Measurements from ENCODE around the gene FAM81B. TPM values are rescaled to one million over a fixed set of nuclear protein-coding genes. Genes with fewer than 3 reads are reported as not detected.

The FAM81B gene
- total and polyA plus RNA-seq, 4 experiments from 2014 or later = not detected

- CTCF ChIA-PET (ENCODE audit: partially characterized antibody) = no interaction called here
- Mint-ChIP-seq H3K27me3 (peaks cover 5 to 10% of the 10 kb centered on the region in 2 donors), H3K9me3 (peaks cover 0 to 3% (median under 1%) of the 10 kb centered on the region in 8 donors), H3K4me1 (no peaks in the 10 kb centered on the region), H3K27ac (no peak overlapping the region), H3K36me3 (no peaks in the 10 kb centered on the region), H3K4me3 (no peak overlapping the region)
- no peaks in the 10 kb centered on the region for H3K27me3 ChIP-seq (ENCODE audit: insufficient read depth, low read length)
- DNase-seq = no peak
- H3K27ac ChIP-seq (ENCODE audit: low read depth, low read length) = no peak overlapping the region
- intact Hi-C loops (cut with micrococcal nuclease) = no loop called here
- no peaks in the 10 kb centered on the region for H3K36me3 ChIP-seq (ENCODE audit: insufficient read depth, low read length)
- POLR2A ChIA-PET (ENCODE audit: partially characterized antibody) = no interaction called here
- no peaks in the 10 kb centered on the region for H3K4me1 ChIP-seq (ENCODE audit: insufficient read depth, low read length)
- no peaks in the 10 kb centered on the region for H3K9me3 ChIP-seq (ENCODE audit: control insufficient read depth in 1 of 2, low read length in 2 of 2)
- no peak overlapping the region for H3K4me3 ChIP-seq (ENCODE audit: low read length in 2 of 2)
Measured at GRCh38 chr5:95401626-95402025, 10.5 kb downstream of the FAM81B start.

GRCh38 chr5:95403996-95404395 is 12.8 kb downstream of the FAM81B start:
- no peaks in the 10 kb centered on the region for H3K36me3 ChIP-seq (ENCODE audit: insufficient read depth, low read length)
- no peaks in the 10 kb centered on the region for H3K4me1 ChIP-seq (ENCODE audit: insufficient read depth, low read length)
- no peak overlapping the region for H3K27ac Mint-ChIP-seq
- POLR2A ChIA-PET (ENCODE audit: partially characterized antibody) = no interaction called here
- H3K4me1 Mint-ChIP-seq = no peaks in the 10 kb centered on the region
- no peak overlapping the region for H3K27ac ChIP-seq (ENCODE audit: low read depth, low read length)
- H3K4me3 ChIP-seq (ENCODE audit: low read length in 2 of 2) = no peak overlapping the region
- peaks cover 17 to 18% of the 10 kb centered on the region in 2 donors for H3K27me3 Mint-ChIP-seq
- no peaks in the 10 kb centered on the region for H3K27me3 ChIP-seq (ENCODE audit: insufficient read depth, low read length)
- H3K36me3 Mint-ChIP-seq = no peaks in the 10 kb centered on the region
- H3K9me3 Mint-ChIP-seq = peaks cover 0 to 3% (median 0%) of the 10 kb centered on the region in 8 donors
- CTCF ChIA-PET (ENCODE audit: partially characterized antibody) = no interaction called here
- H3K9me3 ChIP-seq (ENCODE audit: control insufficient read depth in 1 of 2, low read length in 2 of 2) = no peaks in the 10 kb centered on the region
- intact Hi-C loops (cut with micrococcal nuclease) = no loop called here
- no peak for DNase-seq
- no peak overlapping the region for H3K4me3 Mint-ChIP-seq

GRCh38 chr5:95406426-95407090 is 15.4 kb downstream of the FAM81B start:
- H3K36me3 Mint-ChIP-seq = no peaks in the 10 kb centered on the region
- Histone ChIP-seq H3K4me1 (ENCODE audit: insufficient read depth, low read length) (no peaks in the 10 kb centered on the region), H3K9me3 (ENCODE audit: control insufficient read depth in 1 of 2, low read length in 2 of 2) (no peaks in the 10 kb centered on the region), H3K27ac (ENCODE audit: low read depth, low read length) (no peak overlapping the region), H3K4me3 (ENCODE audit: low read length in 2 of 2) (no peak overlapping the region), H3K27me3 (ENCODE audit: insufficient read depth, low read length) (no peaks in the 10 kb centered on the region), H3K36me3 (ENCODE audit: insufficient read depth, low read length) (no peaks in the 10 kb centered on the region)
- no peaks in the 10 kb centered on the region for H3K4me1 Mint-ChIP-seq
- intact Hi-C loops (cut with micrococcal nuclease) = no loop called here
- peaks cover 12 to 19% of the 10 kb centered on the region in 2 donors for H3K27me3 Mint-ChIP-seq
- peaks cover 0 to 5% (median 0%) of the 10 kb centered on the region in 8 donors for H3K9me3 Mint-ChIP-seq
- no peak overlapping the region for H3K27ac Mint-ChIP-seq
- ChIA-PET CTCF (ENCODE audit: partially characterized antibody) (no interaction called here), POLR2A (ENCODE audit: partially characterized antibody) (no interaction called here)
- no peak for DNase-seq
- no peak overlapping the region for H3K4me3 Mint-ChIP-seq

- Mint-ChIP-seq H3K4me1 (no peaks in the 10 kb centered on the region), H3K4me3 (no peak overlapping the region), H3K9me3 (peaks cover 0 to 5% (median 0%) of the 10 kb centered on the region in 8 donors), H3K36me3 (no peaks in the 10 kb centered on the region), H3K27me3 (peaks cover 12 to 22% of the 10 kb centered on the region in 2 donors), H3K27ac (no peak overlapping the region)
- H3K36me3 ChIP-seq (ENCODE audit: insufficient read depth, low read length) = no peaks in the 10 kb centered on the region
- no peaks in the 10 kb centered on the region for H3K9me3 ChIP-seq (ENCODE audit: control insufficient read depth in 1 of 2, low read length in 2 of 2)
- H3K4me1 ChIP-seq (ENCODE audit: insufficient read depth, low read length) = no peaks in the 10 kb centered on the region
- no peak overlapping the region for H3K27ac ChIP-seq (ENCODE audit: low read depth, low read length)
- DNase-seq = no peak
- H3K27me3 ChIP-seq (ENCODE audit: insufficient read depth, low read length) = no peaks in the 10 kb centered on the region
- ChIA-PET POLR2A (ENCODE audit: partially characterized antibody) (no interaction called here), CTCF (ENCODE audit: partially characterized antibody) (no interaction called here)
- H3K4me3 ChIP-seq (ENCODE audit: low read length in 2 of 2) = no peak overlapping the region
- intact Hi-C loops (cut with micrococcal nuclease) = no loop called here
Measured at GRCh38 chr5:95410279-95410678, 19.1 kb downstream of the FAM81B start.

- Mint-ChIP-seq H3K4me3 (no peak overlapping the region), H3K27ac (no peak overlapping the region), H3K9me3 (peaks cover 0 to 2% (median 0%) of the 10 kb centered on the region in 8 donors), H3K27me3 (peaks cover 10 to 18% of the 10 kb centered on the region in 2 donors), H3K36me3 (no peaks in the 10 kb centered on the region), H3K4me1 (no peaks in the 10 kb centered on the region)
- intact Hi-C loops (cut with micrococcal nuclease) = no loop called here
- Histone ChIP-seq H3K27ac (ENCODE audit: low read depth, low read length) (no peak overlapping the region), H3K4me1 (ENCODE audit: insufficient read depth, low read length) (no peaks in the 10 kb centered on the region), H3K9me3 (ENCODE audit: control insufficient read depth in 1 of 2, low read length in 2 of 2) (no peaks in the 10 kb centered on the region), H3K36me3 (ENCODE audit: insufficient read depth, low read length) (no peaks in the 10 kb centered on the region), H3K27me3 (ENCODE audit: insufficient read depth, low read length) (no peaks in the 10 kb centered on the region), H3K4me3 (ENCODE audit: low read length in 2 of 2) (no peak overlapping the region)
- no peak for DNase-seq
- CTCF ChIA-PET (ENCODE audit: partially characterized antibody) = no interaction called here
- POLR2A ChIA-PET (ENCODE audit: partially characterized antibody) = no interaction called here
Measured at GRCh38 chr5:95411474-95411873, 20.3 kb downstream of the FAM81B start.

GRCh38 chr5:95414451-95414850 is 23.3 kb downstream of the FAM81B start:
- no peaks in the 10 kb centered on the region for H3K4me1 ChIP-seq (ENCODE audit: insufficient read depth, low read length)
- POLR2A ChIA-PET (ENCODE audit: partially characterized antibody) = no interaction called here
- no peaks in the 10 kb centered on the region for H3K36me3 Mint-ChIP-seq

GRCh38 chr5:95417971-95418370 is 26.8 kb downstream of the FAM81B start:
- Mint-ChIP-seq H3K36me3 (no peaks in the 10 kb centered on the region), H3K9me3 (peaks cover 0 to 3% (median 0%) of the 10 kb centered on the region in 8 donors), H3K27ac (no peak overlapping the region), H3K27me3 (peaks cover 9 to 12% of the 10 kb centered on the region in 2 donors), H3K4me1 (no peaks in the 10 kb centered on the region), H3K4me3 (no peak overlapping the region)
- no peaks in the 10 kb centered on the region for H3K9me3 ChIP-seq (ENCODE audit: control insufficient read depth in 1 of 2, low read length in 2 of 2)
- no peak overlapping the region for H3K27ac ChIP-seq (ENCODE audit: low read depth, low read length)
- CTCF ChIA-PET (ENCODE audit: partially characterized antibody) = no interaction called here
- H3K4me1 ChIP-seq (ENCODE audit: insufficient read depth, low read length) = no peaks in the 10 kb centered on the region
- no peak for DNase-seq
- intact Hi-C loops (cut with micrococcal nuclease) = no loop called here
- H3K4me3 ChIP-seq (ENCODE audit: low read length in 2 of 2) = no peak overlapping the region
- no peaks in the 10 kb centered on the region for H3K27me3 ChIP-seq (ENCODE audit: insufficient read depth, low read length)
- POLR2A ChIA-PET (ENCODE audit: partially characterized antibody) = no interaction called here
- H3K36me3 ChIP-seq (ENCODE audit: insufficient read depth, low read length) = no peaks in the 10 kb centered on the region

More at GRCh38 chr5:95414451-95414850, 23.3 kb downstream of the FAM81B start:
- Mint-ChIP-seq H3K4me3 (no peak overlapping the region), H3K9me3 (peaks cover 0 to 2% (median 0%) of the 10 kb centered on the region in 8 donors), H3K27me3 (peaks cover 0 to 5% of the 10 kb centered on the region in 2 donors), H3K27ac (no peak overlapping the region), H3K4me1 (no peaks in the 10 kb centered on the region)
- no peak for DNase-seq
- H3K9me3 ChIP-seq (ENCODE audit: control insufficient read depth in 1 of 2, low read length in 2 of 2) = no peaks in the 10 kb centered on the region
- no peaks in the 10 kb centered on the region for H3K27me3 ChIP-seq (ENCODE audit: insufficient read depth, low read length)
- H3K36me3 ChIP-seq (ENCODE audit: insufficient read depth, low read length) = no peaks in the 10 kb centered on the region
- CTCF ChIA-PET (ENCODE audit: partially characterized antibody) = no interaction called here
- intact Hi-C loops (cut with micrococcal nuclease) = no loop called here
- H3K4me3 ChIP-seq (ENCODE audit: low read length in 2 of 2) = no peak overlapping the region
- no peak overlapping the region for H3K27ac ChIP-seq (ENCODE audit: low read depth, low read length)
